Stimulated activated effector memory CD8-positive, alpha-beta T cell treated with anti-CD3 and anti-CD28 coated beads, Interleukin-12 subunit alpha, Interleukin-12 subunit beta, amount 100 ng/mL, for 72 hours (primary cell): ENCODE measurements around the gene AKIRIN2.
A peak's percentile ranks its signal among the peaks of the same experiment; 100 is the strongest.

Experiments
- ATAC-seq: fragments of 150-1000 bp; cut with Tn5 transposase; 2 replicates; pipeline ENCODE4 v1.10.0; 2021
- DNase-seq, 2 donors: peaks; one replicate each; pipeline ENCODE4 v3.0.0; 2021 to 2022; ENCODE audit warnings: low spot score in 2 of 2
- H3K27ac Mint-ChIP-seq: one replicate; pipeline ENCODE4 v1.8.0; 2022; ENCODE audit warnings: mild to moderate bottlenecking, mixed read lengths
- H3K36me3 Mint-ChIP-seq: one replicate; pipeline ENCODE4 v1.8.0; 2022; ENCODE audit warnings: mild to moderate bottlenecking, mixed read lengths
- H3K4me1 Mint-ChIP-seq: one replicate; pipeline ENCODE4 v1.8.0; 2022; ENCODE audit warnings: mixed read lengths
- H3K4me3 Mint-ChIP-seq: one replicate; pipeline ENCODE4 v1.8.0; 2022; ENCODE audit warnings: mild to moderate bottlenecking, mixed read lengths
- H3K9me3 Mint-ChIP-seq: one replicate; pipeline ENCODE4 v1.8.0; 2022; ENCODE audit warnings: mixed read lengths

AKIRIN2 gene

GRCh38 chr6:87701676-87702588, at the start of gene AKIRIN2:
Gene AKIRIN2 (minus strand): TSS chr6:87702233. CDS start chr6:87701684, 549 bp downstream.
- DNase-seq, result peak; percentile 92 to 98
- Mint-ChIP-seq H3K4me3 (peak within 1 kb of the TSS; percentile 80), H3K4me1 (peaks cover 46% of the 10 kb centered on the region), H3K9me3 (no peaks in the 10 kb centered on the region), H3K27ac (peak within 1 kb of the TSS; percentile 97), H3K36me3 (peaks cover 62% of the 10 kb centered on the region)
- peak; percentile 78 for ATAC-seq

GRCh38 chr6:87747646-87748045, 45.6 kb upstream of the AKIRIN2 start:
- H3K9me3 Mint-ChIP-seq, result no peaks in the 10 kb centered on the region
- DNase-seq, result no peak
- no peak overlapping the region for H3K4me3 Mint-ChIP-seq
- H3K36me3 Mint-ChIP-seq, result peaks cover 3% of the 10 kb centered on the region
- ATAC-seq, result no peak
- H3K27ac Mint-ChIP-seq, result no peak overlapping the region
- peaks cover 21% of the 10 kb centered on the region for H3K4me1 Mint-ChIP-seq

- Mint-ChIP-seq H3K27ac (no peak overlapping the region), H3K4me3 (no peak overlapping the region), H3K36me3 (peaks cover 11% of the 10 kb centered on the region), H3K9me3 (no peaks in the 10 kb centered on the region), H3K4me1 (peaks cover 34% of the 10 kb centered on the region)
- ATAC-seq (no peak), DNase-seq (no peak)
Measured at GRCh38 chr6:87745966-87746721, 44.1 kb upstream of the AKIRIN2 start.

DNA sequence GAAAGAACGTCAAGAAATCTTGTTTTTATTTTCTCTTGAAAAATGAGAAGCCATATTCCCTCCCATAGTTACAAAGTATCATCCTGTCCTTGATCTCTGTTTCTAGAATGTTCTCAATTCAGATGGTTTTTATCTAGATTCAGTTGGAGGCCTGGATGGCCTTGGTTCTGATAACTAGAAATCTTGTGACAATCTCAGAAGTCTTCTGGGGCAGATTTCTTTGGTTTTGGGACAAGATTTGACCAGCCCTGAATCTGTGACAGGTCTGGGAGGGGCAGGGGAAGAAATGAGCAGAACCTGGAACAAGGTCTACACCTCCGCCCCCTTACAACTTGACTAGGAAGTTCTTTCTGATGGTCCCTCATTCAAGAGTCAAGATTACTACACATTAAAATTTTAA, 41.4 kb upstream of the AKIRIN2 start:
- ATAC-seq, result no peak
- Mint-ChIP-seq H3K27ac (peak overlapping the region; percentile 74), H3K36me3 (peaks cover 11% of the 10 kb centered on the region), H3K4me3 (no peak overlapping the region), H3K9me3 (no peaks in the 10 kb centered on the region), H3K4me1 (peaks cover 44% of the 10 kb centered on the region)
- DNase-seq, result no peak

GRCh38 chr6:87742106-87742505, 40.1 kb upstream of the AKIRIN2 start:
- DNase-seq (peak; percentile 43 to 84), ATAC-seq (peak; percentile 95)
- Mint-ChIP-seq H3K9me3 (no peaks in the 10 kb centered on the region), H3K36me3 (peaks cover 11% of the 10 kb centered on the region), H3K4me3 (peak overlapping the region; percentile 4), H3K27ac (peak overlapping the region; percentile 74), H3K4me1 (peaks cover 56% of the 10 kb centered on the region)

GRCh38 chr6:87741001-87741650, 39.1 kb upstream of the AKIRIN2 start:
- Mint-ChIP-seq H3K36me3 (peaks cover 11% of the 10 kb centered on the region), H3K4me1 (peaks cover 58% of the 10 kb centered on the region), H3K27ac (no peak overlapping the region), H3K9me3 (no peaks in the 10 kb centered on the region), H3K4me3 (no peak overlapping the region)
- ATAC-seq (no peak), DNase-seq (no peak)

DNA sequence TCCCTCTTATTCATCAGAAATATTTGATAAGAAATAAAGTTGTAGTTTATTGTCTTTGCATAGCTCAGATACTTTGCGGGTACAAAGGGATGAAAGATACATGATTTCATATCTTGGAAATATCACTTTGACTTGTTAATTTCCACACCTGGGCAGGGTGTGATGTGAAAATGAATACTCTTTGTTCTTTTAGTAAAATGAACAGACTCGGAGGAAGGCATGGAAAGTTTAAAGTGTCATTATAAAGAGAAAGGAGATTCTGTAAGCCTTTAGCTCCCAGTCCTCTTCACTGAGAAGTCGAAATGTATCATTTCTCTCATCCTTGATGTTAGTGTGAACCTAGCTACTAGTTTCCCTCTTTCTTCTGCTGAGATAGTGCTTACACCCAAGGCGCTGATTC, 36.7 kb upstream of the AKIRIN2 start:
- Mint-ChIP-seq H3K4me1 (peaks cover 52% of the 10 kb centered on the region), H3K4me3 (peak overlapping the region; percentile 58), H3K9me3 (no peaks in the 10 kb centered on the region), H3K27ac (peak overlapping the region; percentile 92), H3K36me3 (peaks cover 11% of the 10 kb centered on the region)
- DNase-seq (no peak), ATAC-seq (peak; percentile 39)

- peaks cover 44% of the 10 kb centered on the region for H3K4me1 Mint-ChIP-seq
- DNase-seq (no peak), ATAC-seq (peak; percentile 49)
- H3K27ac Mint-ChIP-seq, result peak overlapping the region; percentile 92
- H3K36me3 Mint-ChIP-seq, result peaks cover 11% of the 10 kb centered on the region
- H3K4me3 Mint-ChIP-seq, result peak overlapping the region; percentile 58
- H3K9me3 Mint-ChIP-seq, result no peaks in the 10 kb centered on the region
Measured at GRCh38 chr6:87738000-87738399, 36.0 kb upstream of the AKIRIN2 start.

- peak overlapping the region; percentile 92 for H3K27ac Mint-ChIP-seq
- peak overlapping the region; percentile 58 for H3K4me3 Mint-ChIP-seq
- ATAC-seq, result peak; percentile 52
- peaks cover 41% of the 10 kb centered on the region for H3K4me1 Mint-ChIP-seq
- no peaks in the 10 kb centered on the region for H3K9me3 Mint-ChIP-seq
- DNase-seq, result no peak
- peaks cover 1% of the 10 kb centered on the region for H3K36me3 Mint-ChIP-seq
Measured at GRCh38 chr6:87736809-87737540, 34.9 kb upstream of the AKIRIN2 start.

GRCh38 chr6:87731818-87732661, 30.0 kb upstream of the AKIRIN2 start:
- no peaks in the 10 kb centered on the region for H3K36me3 Mint-ChIP-seq
- ATAC-seq, result peak; percentile 85
- peak overlapping the region; percentile 13 for H3K27ac Mint-ChIP-seq

GRCh38 chr6:87731080-87731479, 29.0 kb upstream of the AKIRIN2 start:
- peaks cover 25% of the 10 kb centered on the region for H3K4me1 Mint-ChIP-seq
- DNase-seq (no peak), ATAC-seq (no peak)
- no peaks in the 10 kb centered on the region for H3K9me3 Mint-ChIP-seq
- no peak overlapping the region for H3K27ac Mint-ChIP-seq
- H3K4me3 Mint-ChIP-seq, result no peak overlapping the region
- H3K36me3 Mint-ChIP-seq, result no peaks in the 10 kb centered on the region

More at GRCh38 chr6:87731818-87732661, 30.0 kb upstream of the AKIRIN2 start:
- Mint-ChIP-seq H3K9me3 (no peaks in the 10 kb centered on the region), H3K4me3 (peak overlapping the region; percentile 14), H3K4me1 (peaks cover 30% of the 10 kb centered on the region)
- no peak for DNase-seq

- peaks cover 32% of the 10 kb centered on the region for H3K4me1 Mint-ChIP-seq
- H3K36me3 Mint-ChIP-seq, result no peaks in the 10 kb centered on the region
- no peak overlapping the region for H3K4me3 Mint-ChIP-seq
- peak; percentile 19 for ATAC-seq
- no peaks in the 10 kb centered on the region for H3K9me3 Mint-ChIP-seq
- no peak overlapping the region for H3K27ac Mint-ChIP-seq
- DNase-seq, result no peak
Measured at GRCh38 chr6:87729965-87730719, 28.1 kb upstream of the AKIRIN2 start.

GRCh38 chr6:87728706-87729105, 26.7 kb upstream of the AKIRIN2 start:
- H3K27ac Mint-ChIP-seq, result no peak overlapping the region
- no peaks in the 10 kb centered on the region for H3K9me3 Mint-ChIP-seq
- DNase-seq (no peak), ATAC-seq (no peak)
- H3K4me3 Mint-ChIP-seq, result no peak overlapping the region
- peaks cover 39% of the 10 kb centered on the region for H3K4me1 Mint-ChIP-seq
- H3K36me3 Mint-ChIP-seq, result no peaks in the 10 kb centered on the region
